SKM-1 (cell line): ENCODE measurements around the gene HERC2.
"Not testable (repeated sequence)": the region's sequence is repeated elsewhere in the genome, so short reads cannot be mapped to it uniquely, and the experiment has no call there.

Experiments used
- DNase-seq: peaks from one replicate; lab custom pipeline; 2025; ENCODE audit not compliant: unreplicated experiment; lab: John Stamatoyannopoulos, UW

Gene HERC2

GRCh38 chr15:28185148-28185895, 136.7 kb downstream of the HERC2 start:
- DNase-seq: no peak

GRCh38 chr15:28184166-28184565, 137.8 kb downstream of the HERC2 start:
- no peak for DNase-seq

- no peak for DNase-seq
Measured at GRCh38 chr15:28182731-28183130, 139.2 kb downstream of the HERC2 start.

GRCh38 chr15:28182216-28182615, 139.8 kb downstream of the HERC2 start:
- no peak for DNase-seq

- no peak for DNase-seq
Measured at GRCh38 chr15:28181366-28181765, 140.6 kb downstream of the HERC2 start.

- DNase-seq: no peak
Measured at GRCh38 chr15:28179270-28179669, 142.7 kb downstream of the HERC2 start.

GRCh38 chr15:28178727-28179126, 143.3 kb downstream of the HERC2 start:
- no peak for DNase-seq

GRCh38 chr15:28178290-28178689, 143.7 kb downstream of the HERC2 start:
- no peak for DNase-seq

- no peak for DNase-seq
Measured at GRCh38 chr15:28169366-28169765, 152.6 kb downstream of the HERC2 start.

GRCh38 chr15:28168405-28169121, 153.4 kb downstream of the HERC2 start:
- not testable (repeated sequence) for DNase-seq

GRCh38 chr15:28167042-28167441, 154.9 kb downstream of the HERC2 start:
- DNase-seq: no peak

GRCh38 chr15:28165791-28166190, 156.2 kb downstream of the HERC2 start:
- DNase-seq: no peak

GRCh38 chr15:28164876-28165275, 157.1 kb downstream of the HERC2 start:
- DNase-seq: no peak

- DNase-seq: no peak
Measured at GRCh38 chr15:28154283-28154682, 167.7 kb downstream of the HERC2 start.

- DNase-seq: no peak
Measured at GRCh38 chr15:28153492-28154119, 168.4 kb downstream of the HERC2 start.

GRCh38 chr15:28152538-28152923, 169.4 kb downstream of the HERC2 start:
- DNase-seq: not testable (repeated sequence)

- DNase-seq: not testable (repeated sequence)
Measured at GRCh38 chr15:28151864-28152537, 170.0 kb downstream of the HERC2 start.

GRCh38 chr15:28147801-28148200, 174.2 kb downstream of the HERC2 start:
- DNase-seq: no peak

- DNase-seq: not testable (repeated sequence)
Measured at GRCh38 chr15:28145419-28145818, 176.6 kb downstream of the HERC2 start.

- DNase-seq: no peak
Measured at GRCh38 chr15:28140062-28140461, 181.9 kb downstream of the HERC2 start.

- DNase-seq: not testable (repeated sequence)
Measured at GRCh38 chr15:28137408-28138039, 184.5 kb downstream of the HERC2 start.
